PC-9 (cell line): Measurements from ENCODE around the gene ACP1. TPM values are rescaled to one million over a fixed set of nuclear protein-coding genes. Genes with fewer than 3 reads are reported as not detected.

Experiments
- BruUV-seq: library from RNA; stranded (reverse); fragments of 400-500 nt; replicated peaks from 2 replicates; lab custom pipeline; 2021; lab: Mats Ljungman, UMichigan
- CTCF ChIA-PET: fragments of 300-600 bp; sonication (Branson Sonifier 250); formaldehyde crosslinking; loops from one replicate; lab custom pipeline; 2022; ENCODE audit warnings: antibody characterized with exemption; lab: Charles Lee
- POLR2A ChIA-PET: fragments of 300-600 bp; sonication (Branson Sonifier 250); formaldehyde crosslinking; loops from one replicate; lab custom pipeline; 2022; ENCODE audit warnings: antibody characterized with exemption; ENCODE audit not compliant: unreplicated experiment; lab: Charles Lee
- DNase-seq, 2 experiments: peaks; one replicate each; pipeline versions ENCODE4 v3.0.0 to v3.0.0-alpha.2; 2015 to 2022; ENCODE audit warnings: mixed read lengths in 1 of 2
- H2AFZ ChIP-seq: fragments of 200-600 bp; sonication (generic); 2 replicates; pipeline ENCODE4 v1.8.1; 2017; ENCODE audit warnings: antibody characterized with exemption
- H3F3A ChIP-seq: fragments of 200-600 bp; sonication (generic); 2 replicates; pipeline ENCODE4 v1.8.1; 2017; ENCODE audit warnings: antibody characterized with exemption, mild to moderate bottlenecking, low read depth; ENCODE audit not compliant: insufficient read depth
- H3K27ac ChIP-seq: fragments of 200-600 bp; sonication (generic); 2 replicates; pipeline ENCODE4 v1.6.1; 2016; ENCODE audit warnings: mixed run types
- H3K27me3 ChIP-seq: fragments of 200-600 bp; sonication (generic); 2 replicates; pipeline ENCODE4 v1.6.1; 2016; ENCODE audit warnings: low read depth, mixed run types; ENCODE audit not compliant: insufficient read depth
- H3K36me3 ChIP-seq: fragments of 200-600 bp; sonication (generic); 2 replicates; pipeline ENCODE4 v1.6.1; 2016; ENCODE audit warnings: low read depth, mixed run types
- H3K4me1 ChIP-seq: fragments of 200-600 bp; sonication (generic); replicated peaks from 2 replicates; pipeline ENCODE4 v1.6.1; 2016; ENCODE audit warnings: mixed run types; ENCODE audit not compliant: insufficient read depth
- H3K4me2 ChIP-seq: fragments of 200-600 bp; sonication (generic); 2 replicates; pipeline ENCODE4 v1.6.1; 2017; ENCODE audit warnings: mixed run types
- H3K4me3 ChIP-seq: fragments of 200-600 bp; sonication (generic); 2 replicates; pipeline ENCODE4 v1.6.1; 2016; ENCODE audit warnings: mixed run types
- H3K79me2 ChIP-seq: fragments of 200-600 bp; sonication (generic); 2 replicates; pipeline ENCODE4 v1.6.1; 2017; ENCODE audit warnings: low read depth, mixed run types
- H3K9me2 ChIP-seq: fragments of 200-600 bp; sonication (generic); 2 replicates; pipeline ENCODE4 v1.8.1; 2017; ENCODE audit warnings: mild to moderate bottlenecking; ENCODE audit not compliant: insufficient read depth
- H3K9me3 ChIP-seq: fragments of 200-600 bp; sonication (generic); 2 replicates; pipeline ENCODE4 v1.8.1; 2016; ENCODE audit warnings: low read depth; ENCODE audit not compliant: insufficient read depth
- H4K20me1 ChIP-seq: fragments of 200-600 bp; sonication (generic); 2 replicates; pipeline ENCODE4 v1.8.1; 2017; ENCODE audit not compliant: insufficient read depth
- EZH2 ChIP-seq: fragments of 200-600 bp; sonication (generic); IDR thresholded peaks from 2 replicates; pipeline ENCODE4 v1.8.0; 2017; ENCODE audit warnings: antibody characterized with exemption, low read depth
- intact Hi-C: fragments of 100-400 bp; cut with micrococcal nuclease; formaldehyde crosslinking; loops from one replicate; pipeline ENCODE4 v1.10.0; 2022; ENCODE audit not compliant: unreplicated experiment
- total RNA-seq: library from RNA; stranded (reverse); gene quantifications from 2 replicates; pipeline ENCODE4 v1.2.3, GENCODE V29; 2021
- TF ChIP-seq, protein P1 (sequence below): fragments of 200-600 bp; sonication (generic); conservative IDR thresholded peaks from 2 replicates; pipeline ENCODE4 v1.6.1; 2017; ENCODE audit warnings: mixed run types, antibody characterized with exemption, mild to moderate bottlenecking, moderate library complexity

ACP1 gene
- total RNA-seq, 1 experiment from 2014 or later: 115 TPM

DNA sequence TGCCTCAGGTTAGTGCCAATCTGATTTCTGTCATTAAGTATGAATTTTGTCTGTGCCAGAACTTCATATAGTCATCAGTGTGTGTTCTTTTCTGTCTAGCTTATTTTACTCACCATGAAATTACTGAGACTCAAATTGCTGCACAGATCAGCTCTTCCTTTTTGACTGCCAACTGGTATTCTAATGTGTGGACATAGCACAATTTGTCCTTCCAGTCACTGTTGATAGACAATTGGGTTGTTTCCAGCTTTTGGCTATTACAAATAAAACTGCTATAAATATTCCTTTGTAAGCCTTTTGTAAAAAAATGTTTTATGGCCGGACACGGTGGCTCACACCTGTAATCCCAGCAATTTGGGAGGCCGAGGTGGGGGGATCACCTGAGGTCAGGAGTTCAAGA, 8.7 kb upstream of the ACP1 start:
- no peaks in the 10 kb centered on the region for H3K4me1 ChIP-seq
- no peaks in the 10 kb centered on the region for H3K9me2 ChIP-seq
- no peak overlapping the region for H3K4me3 ChIP-seq
- H3K9me3 ChIP-seq: peaks cover 29% of the 10 kb centered on the region
- H3F3A ChIP-seq: no peaks in the 10 kb centered on the region
- no peak for TF ChIP-seq EZH2
- TF ChIP-seq, protein P1, sequence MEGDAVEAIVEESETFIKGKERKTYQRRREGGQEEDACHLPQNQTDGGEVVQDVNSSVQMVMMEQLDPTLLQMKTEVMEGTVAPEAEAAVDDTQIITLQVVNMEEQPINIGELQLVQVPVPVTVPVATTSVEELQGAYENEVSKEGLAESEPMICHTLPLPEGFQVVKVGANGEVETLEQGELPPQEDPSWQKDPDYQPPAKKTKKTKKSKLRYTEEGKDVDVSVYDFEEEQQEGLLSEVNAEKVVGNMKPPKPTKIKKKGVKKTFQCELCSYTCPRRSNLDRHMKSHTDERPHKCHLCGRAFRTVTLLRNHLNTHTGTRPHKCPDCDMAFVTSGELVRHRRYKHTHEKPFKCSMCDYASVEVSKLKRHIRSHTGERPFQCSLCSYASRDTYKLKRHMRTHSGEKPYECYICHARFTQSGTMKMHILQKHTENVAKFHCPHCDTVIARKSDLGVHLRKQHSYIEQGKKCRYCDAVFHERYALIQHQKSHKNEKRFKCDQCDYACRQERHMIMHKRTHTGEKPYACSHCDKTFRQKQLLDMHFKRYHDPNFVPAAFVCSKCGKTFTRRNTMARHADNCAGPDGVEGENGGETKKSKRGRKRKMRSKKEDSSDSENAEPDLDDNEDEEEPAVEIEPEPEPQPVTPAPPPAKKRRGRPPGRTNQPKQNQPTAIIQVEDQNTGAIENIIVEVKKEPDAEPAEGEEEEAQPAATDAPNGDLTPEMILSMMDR: no peak
- no TSS peak for BruUV-seq
- peaks cover 37% of the 10 kb centered on the region for H3K36me3 ChIP-seq
- peaks cover 15% of the 10 kb centered on the region; the same call in 1 of the 2 replicates for H3K79me2 ChIP-seq
- CTCF ChIA-PET: no interaction called here
- DNase-seq: no peak
- H3K27ac ChIP-seq: no peak overlapping the region
- H2AFZ ChIP-seq: no peak overlapping the region
- H4K20me1 ChIP-seq: peaks cover 5% of the 10 kb centered on the region; the same call in 1 of the 2 replicates
- H3K4me2 ChIP-seq: no peak overlapping the region
- intact Hi-C loops: no loop called here
- POLR2A ChIA-PET: no interaction called here
- no peaks in the 10 kb centered on the region for H3K27me3 ChIP-seq

GRCh38 chr2:257429-257828, 7.3 kb upstream of the ACP1 start:
- Histone ChIP-seq H3K79me2 (peaks cover 29% of the 10 kb centered on the region), H3K27me3 (no peaks in the 10 kb centered on the region), H4K20me1 (peaks cover 5% of the 10 kb centered on the region; the same call in 1 of the 2 replicates), H3K36me3 (peaks cover 34% of the 10 kb centered on the region), H2AFZ (no peak overlapping the region), H3K4me1 (peaks cover 6% of the 10 kb centered on the region), H3K27ac (no peak overlapping the region), H3K9me3 (peaks cover 34% of the 10 kb centered on the region), H3K4me3 (no peak overlapping the region), H3K4me2 (no peak overlapping the region), H3F3A (no peaks in the 10 kb centered on the region; the same call in 1 of the 2 replicates), H3K9me2 (no peaks in the 10 kb centered on the region)
- DNase-seq: no peak
- no TSS peak for BruUV-seq
- ChIA-PET POLR2A (no interaction called here), CTCF (no interaction called here)
- intact Hi-C loops: no loop called here
- no peak for TF ChIP-seq EZH2
- TF ChIP-seq, protein P1: no peak

DNA sequence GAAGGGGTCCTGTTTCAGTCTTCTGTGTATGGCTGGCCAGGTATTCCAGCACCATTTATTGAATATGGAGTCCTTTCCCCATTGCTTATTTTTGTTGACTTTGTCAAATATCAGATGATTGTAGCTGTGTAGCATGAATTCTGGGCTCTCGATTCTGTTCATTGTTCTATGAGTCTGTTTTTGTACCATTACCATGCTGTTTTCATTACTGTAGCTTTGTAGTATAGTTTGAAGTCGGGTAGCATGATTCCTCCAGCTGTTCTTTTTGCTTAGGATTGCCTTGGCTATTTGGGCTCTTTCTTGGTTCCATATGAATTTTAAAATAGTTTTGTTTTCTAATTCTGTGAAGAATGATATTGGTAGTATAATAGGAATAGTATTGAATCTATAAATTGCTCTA, 6.9 kb upstream of the ACP1 start:
- Histone ChIP-seq H3K27ac (no peak overlapping the region), H3K4me2 (no peak overlapping the region), H3K4me1 (peaks cover 10% of the 10 kb centered on the region), H3K9me2 (no peaks in the 10 kb centered on the region), H4K20me1 (peaks cover 5% of the 10 kb centered on the region; the same call in 1 of the 2 replicates), H3K4me3 (no peak overlapping the region), H3K36me3 (peaks cover 38% of the 10 kb centered on the region), H3K9me3 (peaks cover 34% of the 10 kb centered on the region), H3K79me2 (peaks cover 33% of the 10 kb centered on the region), H3F3A (no peaks in the 10 kb centered on the region; the same call in 1 of the 2 replicates), H3K27me3 (no peaks in the 10 kb centered on the region), H2AFZ (no peak overlapping the region)
- ChIA-PET CTCF (no interaction called here), POLR2A (no interaction called here)
- no TSS peak for BruUV-seq
- no peak for DNase-seq
- TF ChIP-seq, protein P1: no peak
- TF ChIP-seq EZH2: no peak
- intact Hi-C loops: no loop called here
